Right lung (tissue), 5 donors: ENCODE data around the gene CA10. TPM values are rescaled to one million over a fixed set of nuclear protein-coding genes. Genes with fewer than 3 reads are reported as not detected.

ENCODE experiments used
- DNase-seq, 2 donors: peaks; one replicate each; pipeline ENCODE4 v3.0.0-alpha.2; 2013
- polyA plus RNA-seq, 5 donors: library from polyadenylated mRNA; unstranded; fragments of 120-200 nt; gene quantifications; one replicate each; pipeline versions ENCODE4 v1.2.1 to v1.2.3, GENCODE V29; 2013; ENCODE audit warnings: inconsistent platforms in 1 of 5, low replicate concordance in 1 of 5; ENCODE audit not compliant: insufficient read length in 5 of 5, insufficient read depth in 1 of 5

The CA10 gene
- polyA plus RNA-seq, 5 donors = 0.04 to 0.19 (median 0.17) TPM; not detected in 2

- DNase-seq = no peak
These were observed 391.2 kb downstream of the CA10 start for GRCh38 chr17:51767287-51767686.

GRCh38 chr17:51765282-51766135, 393.0 kb downstream of the CA10 start:
- DNase-seq = no peak

- peak; percentile 32 to 46 for DNase-seq
These were observed 394.0 kb downstream of the CA10 start for GRCh38 chr17:51764387-51764971.

GRCh38 chr17:51763058-51763457, 395.5 kb downstream of the CA10 start:
- no peak for DNase-seq

GRCh38 chr17:51761105-51761504, 397.4 kb downstream of the CA10 start:
- no peak for DNase-seq

- no peak for DNase-seq
These were observed 399.3 kb downstream of the CA10 start for GRCh38 chr17:51759260-51759659.

GRCh38 chr17:51751072-51751471, 407.4 kb downstream of the CA10 start:
- no peak for DNase-seq

GRCh38 chr17:51748749-51749604, 409.5 kb downstream of the CA10 start:
- no peak for DNase-seq

- DNase-seq = no peak
These were observed 412.1 kb downstream of the CA10 start for GRCh38 chr17:51746421-51746820.

- DNase-seq = no peak
These were observed 412.5 kb downstream of the CA10 start for GRCh38 chr17:51745993-51746392.

GRCh38 chr17:51743477-51743876, 415.0 kb downstream of the CA10 start:
- no peak for DNase-seq

GRCh38 chr17:51742571-51742970, 415.9 kb downstream of the CA10 start:
- no peak for DNase-seq

- DNase-seq = no peak
These were observed 417.1 kb downstream of the CA10 start for GRCh38 chr17:51741458-51741857.

GRCh38 chr17:51740531-51740930, 418.0 kb downstream of the CA10 start:
- no peak for DNase-seq

- no peak for DNase-seq
These were observed 419.1 kb downstream of the CA10 start for GRCh38 chr17:51739245-51739886.

GRCh38 chr17:51736356-51736755, 422.2 kb downstream of the CA10 start:
- DNase-seq = no peak

- no peak for DNase-seq
These were observed 423.5 kb downstream of the CA10 start for GRCh38 chr17:51734976-51735375.

GRCh38 chr17:51734462-51734861, 424.1 kb downstream of the CA10 start:
- DNase-seq = no peak

GRCh38 chr17:51733166-51733565, 425.3 kb downstream of the CA10 start:
- no peak for DNase-seq

GRCh38 chr17:51731941-51732722, 426.4 kb downstream of the CA10 start:
- DNase-seq = no peak
